ENCODE measurements around the gene TBX6.
A peak's percentile ranks its signal among the peaks of the same experiment; 100 is the strongest.

The TBX6 gene

GRCh38 chr16:30069611-30070462 lies 21.9 kb downstream of the TBX6 start:
- peak overlapping the region; percentile 68 for H3K4me3 Mint-ChIP-seq
- TF ChIP-seq CTCF (IDR thresholded peaks at IDR 0.05): no peak
- H3K9me3 Mint-ChIP-seq: no peaks in the 10 kb centered on the region
- DNase-seq: no peak
- H3K27me3 Mint-ChIP-seq (ENCODE audit: low read depth, poor library complexity): no peaks in the 10 kb centered on the region
- H3K27ac Mint-ChIP-seq: peak overlapping the region; percentile 93
- peaks cover 39% of the 10 kb centered on the region for H3K4me1 Mint-ChIP-seq
- peaks cover 66% of the 10 kb centered on the region for H3K36me3 Mint-ChIP-seq (ENCODE audit: low read depth)

- Mint-ChIP-seq H3K4me1 (peaks cover 43% of the 10 kb centered on the region), H3K27ac (peak overlapping the region; percentile 93), H3K4me3 (peak overlapping the region; percentile 73), H3K27me3 (ENCODE audit: low read depth, poor library complexity) (no peaks in the 10 kb centered on the region), H3K9me3 (no peaks in the 10 kb centered on the region), H3K36me3 (ENCODE audit: low read depth) (peaks cover 66% of the 10 kb centered on the region)
- DNase-seq: no peak
- peak; percentile 54 for TF ChIP-seq CTCF (IDR thresholded peaks at IDR 0.05)
These were observed 22.7 kb downstream of the TBX6 start for GRCh38 chr16:30068750-30069610.

- peak overlapping the region; percentile 78 for H3K27ac Mint-ChIP-seq
- no peaks in the 10 kb centered on the region for H3K27me3 Mint-ChIP-seq (ENCODE audit: low read depth, poor library complexity)
- H3K4me3 Mint-ChIP-seq: peak overlapping the region; percentile 73
- H3K4me1 Mint-ChIP-seq: peaks cover 50% of the 10 kb centered on the region
- DNase-seq: no peak
- H3K9me3 Mint-ChIP-seq: no peaks in the 10 kb centered on the region
- H3K36me3 Mint-ChIP-seq (ENCODE audit: low read depth): peaks cover 61% of the 10 kb centered on the region
- no peak for TF ChIP-seq CTCF (IDR thresholded peaks at IDR 0.05)
These were observed 23.4 kb downstream of the TBX6 start for GRCh38 chr16:30068333-30068732.

- H3K4me3 Mint-ChIP-seq: peak overlapping the region; percentile 96
- no peaks in the 10 kb centered on the region for H3K27me3 Mint-ChIP-seq (ENCODE audit: low read depth, poor library complexity)
These were observed 24.2 kb downstream of the TBX6 start for GRCh38 chr16:30067584-30067916.

More at GRCh38 chr16:30067584-30067916, 24.2 kb downstream of the TBX6 start:
- H3K4me1 Mint-ChIP-seq: peaks cover 57% of the 10 kb centered on the region
- H3K36me3 Mint-ChIP-seq (ENCODE audit: low read depth): peaks cover 56% of the 10 kb centered on the region
- no peaks in the 10 kb centered on the region for H3K9me3 Mint-ChIP-seq
- DNase-seq: no peak
- TF ChIP-seq CTCF (IDR thresholded peaks at IDR 0.05): no peak
- H3K27ac Mint-ChIP-seq: peak overlapping the region; percentile 94

Measured in nephron progenitor cell (in vitro differentiated cells).